Kidney epithelial cell (primary cell): Measurements from ENCODE around the gene RELT. TPM values are rescaled to one million over a fixed set of nuclear protein-coding genes. Genes with fewer than 3 reads are reported as not detected.

Experiments
- DNase-seq: peaks from one replicate; pipeline ENCODE4 v3.0.0-alpha.2; 2010; ENCODE audit warnings: low read depth
- H3K27me3 ChIP-seq: 2 replicates; pipeline ENCODE4 v1.6.0; 2011; ENCODE audit warnings: low read length; ENCODE audit not compliant: control insufficient read depth, insufficient read depth
- H3K36me3 ChIP-seq: 2 replicates; pipeline ENCODE4 v1.5.1; 2011; ENCODE audit warnings: low read length; ENCODE audit not compliant: control insufficient read depth, insufficient read depth
- H3K4me3 ChIP-seq: 2 replicates; pipeline ENCODE4 v1.5.1; 2011; ENCODE audit warnings: low read depth, mild to moderate bottlenecking, control low read depth, low read length
- total RNA-seq: library from RNA; depleted of rRNA; stranded (reverse); fragments of >200 nt; gene quantifications from 2 replicates; pipeline ENCODE4 v1.2.3, GENCODE V29; 2015
- TF ChIP-seq, protein P1 (sequence below): IDR thresholded peaks from 2 replicates; pipeline ENCODE4 v1.5.1; 2011; ENCODE audit warnings: mild to moderate bottlenecking, moderate library complexity, low read length, control low read depth, inconsistent platforms; ENCODE audit not compliant: insufficient read depth, poor library complexity, severe bottlenecking

Gene RELT
- total RNA-seq, 1 donor from 2014 or later: 8.0 TPM

DNA sequence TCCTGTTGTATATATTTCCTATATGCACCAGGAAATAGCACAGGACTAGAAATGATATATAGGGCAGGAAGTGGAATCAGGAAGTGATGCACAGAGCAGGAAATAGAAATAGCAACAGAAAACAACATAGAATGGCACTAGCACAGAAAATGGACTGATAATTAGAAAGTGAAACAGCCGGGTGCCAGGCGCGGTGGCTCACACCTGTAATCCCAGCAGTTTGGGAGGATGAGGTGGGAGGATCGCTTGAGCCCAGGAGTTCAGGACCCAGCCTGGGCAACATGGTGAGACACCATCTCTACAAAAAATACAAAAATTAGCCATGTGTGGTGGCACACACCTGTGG, 10.0 kb upstream of the RELT start:
- DNase-seq: no peak

DNA sequence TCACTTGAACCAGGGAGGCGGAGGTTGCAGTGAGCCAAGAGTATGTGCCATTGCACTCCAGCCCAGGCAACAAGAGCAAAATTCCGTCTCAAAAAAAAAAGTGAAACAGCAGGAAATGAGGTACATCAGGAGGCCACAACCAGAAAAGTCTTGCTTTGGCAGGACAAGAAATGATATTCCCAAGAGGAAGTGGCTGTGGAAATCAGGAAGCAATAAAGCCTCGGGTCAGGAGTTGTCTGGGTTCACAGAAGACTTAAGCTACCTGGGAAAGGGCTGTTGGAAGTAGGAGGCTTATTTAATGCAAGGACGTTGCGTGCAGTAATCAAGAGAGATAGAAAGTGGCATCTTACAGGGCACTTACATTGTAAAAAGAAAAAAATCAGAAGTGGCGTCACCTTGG, 9.2 kb upstream of the RELT start:
- DNase-seq: no peak
- Histone ChIP-seq H3K4me3 (no peak overlapping the region), H3K36me3 (peaks cover 8% of the 10 kb centered on the region), H3K27me3 (no peaks in the 10 kb centered on the region)
- TF ChIP-seq, protein P1, sequence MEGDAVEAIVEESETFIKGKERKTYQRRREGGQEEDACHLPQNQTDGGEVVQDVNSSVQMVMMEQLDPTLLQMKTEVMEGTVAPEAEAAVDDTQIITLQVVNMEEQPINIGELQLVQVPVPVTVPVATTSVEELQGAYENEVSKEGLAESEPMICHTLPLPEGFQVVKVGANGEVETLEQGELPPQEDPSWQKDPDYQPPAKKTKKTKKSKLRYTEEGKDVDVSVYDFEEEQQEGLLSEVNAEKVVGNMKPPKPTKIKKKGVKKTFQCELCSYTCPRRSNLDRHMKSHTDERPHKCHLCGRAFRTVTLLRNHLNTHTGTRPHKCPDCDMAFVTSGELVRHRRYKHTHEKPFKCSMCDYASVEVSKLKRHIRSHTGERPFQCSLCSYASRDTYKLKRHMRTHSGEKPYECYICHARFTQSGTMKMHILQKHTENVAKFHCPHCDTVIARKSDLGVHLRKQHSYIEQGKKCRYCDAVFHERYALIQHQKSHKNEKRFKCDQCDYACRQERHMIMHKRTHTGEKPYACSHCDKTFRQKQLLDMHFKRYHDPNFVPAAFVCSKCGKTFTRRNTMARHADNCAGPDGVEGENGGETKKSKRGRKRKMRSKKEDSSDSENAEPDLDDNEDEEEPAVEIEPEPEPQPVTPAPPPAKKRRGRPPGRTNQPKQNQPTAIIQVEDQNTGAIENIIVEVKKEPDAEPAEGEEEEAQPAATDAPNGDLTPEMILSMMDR: no peak

More for the DNA sequence above, 10.0 kb upstream of the RELT start:
- H3K27me3 ChIP-seq: no peaks in the 10 kb centered on the region
- peaks cover 8% of the 10 kb centered on the region for H3K36me3 ChIP-seq
- H3K4me3 ChIP-seq: no peak overlapping the region
- TF ChIP-seq, protein P1: no peak

DNA sequence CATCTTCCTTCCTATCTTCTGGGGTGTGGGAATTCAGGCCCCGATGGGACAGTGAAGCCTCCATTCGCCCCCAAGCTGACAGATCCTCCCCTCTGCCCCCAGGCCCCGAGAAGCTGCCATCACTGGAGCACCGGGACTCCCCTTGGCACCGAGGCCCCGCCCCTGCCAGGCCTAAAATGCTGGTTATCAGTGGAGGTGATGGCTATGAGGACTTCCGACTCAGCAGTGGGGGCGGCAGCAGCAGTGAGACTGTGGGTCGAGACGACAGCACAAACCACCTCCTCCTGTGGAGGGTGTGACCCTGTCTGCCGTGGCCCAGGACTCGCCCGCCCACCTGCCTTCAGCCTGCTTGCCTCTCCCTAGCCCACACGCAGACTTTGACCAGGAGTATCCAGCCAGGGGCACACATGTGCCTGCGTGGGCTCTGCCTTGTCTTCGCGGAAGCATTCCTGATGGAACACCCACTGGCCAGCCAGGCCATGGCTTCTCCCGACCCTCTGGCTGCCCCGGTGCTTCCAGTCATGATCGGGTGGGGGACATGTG, 8.6 kb upstream of the RELT start:
- H3K36me3 ChIP-seq: peaks cover 8% of the 10 kb centered on the region

DNA sequence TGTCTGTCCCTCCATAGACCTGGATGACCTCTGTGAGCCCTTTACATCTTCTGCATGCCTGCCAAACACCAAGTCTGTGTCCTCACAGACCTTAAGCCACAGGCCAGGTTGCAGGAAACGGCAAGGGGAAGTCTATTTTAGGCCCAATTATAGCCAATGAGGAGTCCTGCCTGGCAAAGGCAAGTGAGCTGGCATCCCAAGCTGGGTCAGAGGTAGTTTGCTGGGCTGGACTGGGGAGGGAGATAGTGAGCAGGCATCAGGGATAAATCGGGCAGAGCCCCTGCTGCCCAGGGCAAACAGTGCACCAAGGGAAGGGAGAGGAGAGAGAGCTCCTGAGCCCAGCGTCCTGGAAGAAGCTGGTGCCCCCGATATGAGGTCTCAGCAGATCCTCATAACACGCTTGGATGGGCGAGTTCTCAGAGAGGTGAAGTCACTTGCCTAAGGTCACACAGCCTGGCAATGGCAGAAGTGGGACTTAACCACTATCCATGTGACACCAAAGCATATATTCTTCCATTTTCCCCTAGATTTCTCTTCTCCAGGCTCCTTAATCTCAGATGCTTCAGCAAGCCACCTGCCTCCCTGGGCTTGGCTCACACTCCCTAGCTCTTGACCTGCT, 3.7 kb upstream of the RELT start:
- DNase-seq: no peak

More for the DNA sequence above, 8.6 kb upstream of the RELT start:
- TF ChIP-seq, protein P1: no peak
- Histone ChIP-seq H3K4me3 (no peak overlapping the region), H3K27me3 (no peaks in the 10 kb centered on the region)
- DNase-seq: no peak

DNA sequence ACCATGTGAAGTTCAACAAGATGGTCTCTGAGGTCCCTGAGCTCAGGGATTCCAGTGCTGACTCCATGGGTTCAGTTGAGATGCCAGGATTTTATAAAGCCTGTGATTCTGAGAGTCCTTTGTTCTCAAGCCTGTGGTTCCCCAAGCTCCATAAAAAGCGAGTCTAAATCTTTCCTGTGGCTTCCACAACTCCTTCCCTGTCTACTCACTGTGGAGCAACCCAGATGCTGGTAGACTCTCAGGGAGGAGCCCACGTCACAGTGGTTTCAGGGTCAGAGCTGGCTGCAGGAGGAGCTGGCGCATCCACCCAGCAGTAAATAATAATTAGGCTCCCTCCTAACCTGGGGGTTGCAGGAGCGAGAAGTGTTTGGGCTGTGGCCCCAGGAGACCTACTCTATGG, 2.0 kb upstream of the RELT start:
- Histone ChIP-seq H3K27me3 (no peaks in the 10 kb centered on the region), H3K4me3 (no peak overlapping the region), H3K36me3 (no peaks in the 10 kb centered on the region)
- no peak for DNase-seq
- TF ChIP-seq, protein P1: no peak

More for the DNA sequence above, 3.7 kb upstream of the RELT start:
- Histone ChIP-seq H3K36me3 (peaks cover 1% of the 10 kb centered on the region), H3K27me3 (no peaks in the 10 kb centered on the region), H3K4me3 (no peak overlapping the region)
- TF ChIP-seq, protein P1: peak; percentile 48

DNA sequence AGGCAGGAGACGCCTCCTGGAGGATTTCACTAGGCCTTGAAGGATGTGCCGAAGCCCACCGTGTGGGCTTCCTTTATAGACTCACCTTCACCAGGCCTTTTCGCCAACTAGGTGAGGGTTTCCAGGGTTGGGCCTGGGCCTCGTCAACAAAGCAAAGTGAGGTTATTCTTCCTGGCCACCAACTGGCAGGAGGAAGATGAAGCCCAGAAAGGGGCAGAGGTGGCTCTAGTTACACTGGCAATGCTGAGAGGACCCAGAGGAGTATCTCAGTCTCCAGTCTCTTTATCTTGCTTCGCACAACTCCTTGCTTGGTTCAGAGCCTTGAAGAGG, 404 bp upstream of the RELT start:
- H3K36me3 ChIP-seq: no peaks in the 10 kb centered on the region
- TF ChIP-seq, protein P1: no peak
- DNase-seq: no peak
- no peaks in the 10 kb centered on the region for H3K27me3 ChIP-seq
- H3K4me3 ChIP-seq: no peak overlapping the region
